Peyer's patch (tissue), 4 donors: Measurements from ENCODE around the gene MOB3B. TPM values are rescaled to one million over a fixed set of nuclear protein-coding genes. Genes with fewer than 3 reads are reported as not detected.
A peak's percentile ranks its signal among the peaks of the same experiment; 100 is the strongest.

Experiments used
- DNase-seq, 3 donors: peaks; one replicate each; pipeline ENCODE4 v3.0.0-alpha.2; 2017 to 2019
- H3K27ac ChIP-seq, 4 donors: fragments of 200-600 bp; sonication (generic); one replicate each; pipeline ENCODE4 v1.5.1; 2016 to 2019
- H3K27me3 ChIP-seq, 2 donors: fragments of 200-600 bp; sonication (generic); one replicate each; pipeline ENCODE4 v1.5.1; 2019
- H3K36me3 ChIP-seq, 3 donors: fragments of 200-600 bp; sonication (generic); one replicate each; pipeline ENCODE4 v1.5.1; 2016 to 2019
- H3K4me1 ChIP-seq, 4 donors: fragments of 200-600 bp; sonication (generic); one replicate each; pipeline ENCODE4 v1.5.1; 2016 to 2019
- H3K4me3 ChIP-seq, 4 donors: fragments of 200-600 bp; sonication (generic); 1 replicate in 3 of 4; 2 replicates in 1 of 4; pipeline ENCODE4 v1.5.1; 2016 to 2019; ENCODE audit warnings: mild to moderate bottlenecking in 1 of 4
- H3K9me3 ChIP-seq, 4 donors: fragments of 200-600 bp; sonication (generic); one replicate each; pipeline ENCODE4 v1.5.1; 2016 to 2019; ENCODE audit warnings: mild to moderate bottlenecking in 1 of 4
- POLR2A ChIP-seq, 2 donors: fragments of 450-650 bp; IDR thresholded peaks; one replicate each; pipeline ENCODE4 v1.5.1; 2017; ENCODE audit warnings: antibody characterized with exemption in 2 of 2, mild to moderate bottlenecking in 2 of 2, moderate library complexity in 2 of 2
- total RNA-seq, 4 donors: library from RNA; depleted of rRNA; stranded (reverse); fragments of >200 nt; gene quantifications; one replicate each; pipeline ENCODE4 v1.1.0, GENCODE V29; 2016
- TF ChIP-seq, protein P1 (sequence below), 6 experiments: fragments of 450-650 bp in 4 of 6; fragments of 200-600 bp in 2 of 6; sonication (generic) in 1 of 6; IDR thresholded peaks; one replicate each; pipeline ENCODE4 v1.5.1; 2017 to 2019; ENCODE audit warnings: antibody characterized with exemption in 6 of 6, mild to moderate bottlenecking in 3 of 6, moderate library complexity in 1 of 6

Gene MOB3B
- total RNA-seq, 4 donors from 2014 or later: 24.8 to 65.7 (median 36.4) TPM

GRCh38 chr9:27359763-27360162 is 169.9 kb downstream of the MOB3B start:
- Histone ChIP-seq H3K4me1 (peaks cover 0 to 22% (median 2%) of the 10 kb centered on the region in 4 donors), H3K9me3 (no peaks in the 10 kb centered on the region), H3K27me3 (no peaks in the 10 kb centered on the region), H3K4me3 (no peak overlapping the region), H3K27ac (no peak overlapping the region), H3K36me3 (peaks cover 0 to 11% (median 0%) of the 10 kb centered on the region in 3 donors)
- no peak for TF ChIP-seq POLR2A (IDR thresholded peaks at IDR 0.05)
- TF ChIP-seq, protein P1, sequence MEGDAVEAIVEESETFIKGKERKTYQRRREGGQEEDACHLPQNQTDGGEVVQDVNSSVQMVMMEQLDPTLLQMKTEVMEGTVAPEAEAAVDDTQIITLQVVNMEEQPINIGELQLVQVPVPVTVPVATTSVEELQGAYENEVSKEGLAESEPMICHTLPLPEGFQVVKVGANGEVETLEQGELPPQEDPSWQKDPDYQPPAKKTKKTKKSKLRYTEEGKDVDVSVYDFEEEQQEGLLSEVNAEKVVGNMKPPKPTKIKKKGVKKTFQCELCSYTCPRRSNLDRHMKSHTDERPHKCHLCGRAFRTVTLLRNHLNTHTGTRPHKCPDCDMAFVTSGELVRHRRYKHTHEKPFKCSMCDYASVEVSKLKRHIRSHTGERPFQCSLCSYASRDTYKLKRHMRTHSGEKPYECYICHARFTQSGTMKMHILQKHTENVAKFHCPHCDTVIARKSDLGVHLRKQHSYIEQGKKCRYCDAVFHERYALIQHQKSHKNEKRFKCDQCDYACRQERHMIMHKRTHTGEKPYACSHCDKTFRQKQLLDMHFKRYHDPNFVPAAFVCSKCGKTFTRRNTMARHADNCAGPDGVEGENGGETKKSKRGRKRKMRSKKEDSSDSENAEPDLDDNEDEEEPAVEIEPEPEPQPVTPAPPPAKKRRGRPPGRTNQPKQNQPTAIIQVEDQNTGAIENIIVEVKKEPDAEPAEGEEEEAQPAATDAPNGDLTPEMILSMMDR (IDR thresholded peaks at IDR 0.05): no peak
- DNase-seq: no peak

- DNase-seq: no peak
- TF ChIP-seq, protein P1 (IDR thresholded peaks at IDR 0.05): no peak
- TF ChIP-seq POLR2A (IDR thresholded peaks at IDR 0.05): no peak
- peaks cover 0 to 31% (median 2%) of the 10 kb centered on the region in 4 donors for H3K4me1 ChIP-seq
- no peak overlapping the region for H3K27ac ChIP-seq
- no peaks in the 10 kb centered on the region for H3K9me3 ChIP-seq
- H3K36me3 ChIP-seq: peaks cover 0 to 11% (median 0%) of the 10 kb centered on the region in 3 donors
- H3K27me3 ChIP-seq: no peaks in the 10 kb centered on the region
- no peak overlapping the region for H3K4me3 ChIP-seq
These were observed 171.6 kb downstream of the MOB3B start for GRCh38 chr9:27358007-27358406.

GRCh38 chr9:27356446-27356845 is 173.2 kb downstream of the MOB3B start:
- TF ChIP-seq, protein P1 (IDR thresholded peaks at IDR 0.05): no peak
- no peak for TF ChIP-seq POLR2A (IDR thresholded peaks at IDR 0.05)
- Histone ChIP-seq H3K4me1 (peaks cover 0 to 18% (median 0%) of the 10 kb centered on the region in 4 donors), H3K9me3 (no peaks in the 10 kb centered on the region), H3K27me3 (no peaks in the 10 kb centered on the region), H3K36me3 (peaks cover 0 to 11% (median 0%) of the 10 kb centered on the region in 3 donors), H3K27ac (no peak overlapping the region), H3K4me3 (no peak overlapping the region)
- DNase-seq: no peak

DNA sequence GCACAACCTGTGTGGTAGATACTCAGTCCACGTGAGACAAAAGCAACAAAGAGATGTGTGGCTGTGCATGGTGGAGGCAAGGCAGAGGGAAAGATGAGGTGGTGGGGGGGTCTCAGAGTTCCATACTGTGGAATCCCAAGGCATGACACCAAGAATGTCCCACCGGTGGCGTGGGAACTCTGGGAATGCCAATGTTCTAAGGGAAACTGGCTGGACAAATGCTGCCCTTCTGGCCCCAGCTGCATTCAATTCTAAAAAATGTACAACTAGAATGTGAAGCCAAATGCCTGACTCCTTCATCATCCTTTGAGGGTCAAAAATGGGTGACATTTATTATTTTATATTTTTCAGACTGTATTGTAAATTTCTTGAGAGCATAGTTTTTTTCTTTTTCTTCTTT is 174.4 kb downstream of the MOB3B start:
- no peak for TF ChIP-seq POLR2A (IDR thresholded peaks at IDR 0.05)
- TF ChIP-seq, protein P1 (IDR thresholded peaks at IDR 0.05): no peak
- no peak for DNase-seq
- H3K4me3 ChIP-seq: no peak overlapping the region
- H3K4me1 ChIP-seq: peaks cover 0 to 8% (median 0%) of the 10 kb centered on the region in 4 donors
- no peaks in the 10 kb centered on the region for H3K9me3 ChIP-seq
- peaks cover 0 to 11% (median 0%) of the 10 kb centered on the region in 3 donors for H3K36me3 ChIP-seq
- no peaks in the 10 kb centered on the region for H3K27me3 ChIP-seq
- no peak overlapping the region for H3K27ac ChIP-seq

- peak in 1 of 3 donors; percentile 53 for DNase-seq
- peak overlapping the region in 2 of 4 donors; percentile 11 to 30 for H3K27ac ChIP-seq
- H3K9me3 ChIP-seq: no peaks in the 10 kb centered on the region
- peaks cover 0 to 8% (median 0%) of the 10 kb centered on the region in 4 donors for H3K4me1 ChIP-seq
- no peaks in the 10 kb centered on the region for H3K27me3 ChIP-seq
- TF ChIP-seq POLR2A (IDR thresholded peaks at IDR 0.05): no peak
- TF ChIP-seq, protein P1 (IDR thresholded peaks at IDR 0.05): peak in 1 of 6 experiments; percentile 20
- H3K36me3 ChIP-seq: peaks cover 0 to 8% (median 0%) of the 10 kb centered on the region in 3 donors
- no peak overlapping the region for H3K4me3 ChIP-seq
These were observed 176.0 kb downstream of the MOB3B start for GRCh38 chr9:27353474-27354229.
